Measurements from ENCODE around the gene RRAGD. TPM values are rescaled to one million over a fixed set of nuclear protein-coding genes. Genes with fewer than 3 reads are reported as not detected.
A peak's percentile ranks its signal among the peaks of the same experiment; 100 is the strongest.

RRAGD gene
- total and polyA plus RNA-seq, 11 donors, result 25.8 to 147 (median 96.7) TPM

DNA sequence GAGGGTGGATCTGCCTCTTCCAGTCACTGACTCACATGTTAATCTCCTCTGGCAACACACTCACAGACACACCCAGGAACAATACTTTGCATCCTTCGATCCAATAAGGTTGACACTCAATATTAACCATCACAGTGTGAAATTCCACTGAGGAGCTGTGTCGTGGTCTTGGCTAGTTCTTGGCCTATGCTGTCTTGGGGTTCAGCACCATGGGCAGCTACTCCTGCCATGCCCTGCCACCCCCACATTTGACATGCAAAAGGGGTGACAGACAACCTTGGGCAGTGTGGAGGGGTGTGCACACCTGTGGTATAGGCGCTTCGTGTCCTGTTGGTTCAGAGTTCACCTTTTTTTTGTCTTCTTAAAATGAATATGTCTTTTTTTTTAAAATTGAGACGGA is 46.6 kb upstream of the RRAGD start:
- H3K27me3 ChIP-seq, result no peaks in the 10 kb centered on the region
- ATAC-seq, result no peak
- WGBS, 4 donors, result 89 to 97% (median 92%) methylated on average over 5 of the region's 5 CpGs
- TF ChIP-seq POLR2A (IDR thresholded peaks at IDR 0.05), result no peak
- TF ChIP-seq, protein P1, sequence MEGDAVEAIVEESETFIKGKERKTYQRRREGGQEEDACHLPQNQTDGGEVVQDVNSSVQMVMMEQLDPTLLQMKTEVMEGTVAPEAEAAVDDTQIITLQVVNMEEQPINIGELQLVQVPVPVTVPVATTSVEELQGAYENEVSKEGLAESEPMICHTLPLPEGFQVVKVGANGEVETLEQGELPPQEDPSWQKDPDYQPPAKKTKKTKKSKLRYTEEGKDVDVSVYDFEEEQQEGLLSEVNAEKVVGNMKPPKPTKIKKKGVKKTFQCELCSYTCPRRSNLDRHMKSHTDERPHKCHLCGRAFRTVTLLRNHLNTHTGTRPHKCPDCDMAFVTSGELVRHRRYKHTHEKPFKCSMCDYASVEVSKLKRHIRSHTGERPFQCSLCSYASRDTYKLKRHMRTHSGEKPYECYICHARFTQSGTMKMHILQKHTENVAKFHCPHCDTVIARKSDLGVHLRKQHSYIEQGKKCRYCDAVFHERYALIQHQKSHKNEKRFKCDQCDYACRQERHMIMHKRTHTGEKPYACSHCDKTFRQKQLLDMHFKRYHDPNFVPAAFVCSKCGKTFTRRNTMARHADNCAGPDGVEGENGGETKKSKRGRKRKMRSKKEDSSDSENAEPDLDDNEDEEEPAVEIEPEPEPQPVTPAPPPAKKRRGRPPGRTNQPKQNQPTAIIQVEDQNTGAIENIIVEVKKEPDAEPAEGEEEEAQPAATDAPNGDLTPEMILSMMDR (IDR thresholded peaks at IDR 0.05), result no peak
- DNase-seq, result no peak
- H3K27ac ChIP-seq, result no peak overlapping the region
- H3K9me3 ChIP-seq, result no peaks in the 10 kb centered on the region
- H3K4me1 ChIP-seq, result peaks cover 0 to 3% (median 0%) of the 10 kb centered on the region in 12 donors
- H3K36me3 ChIP-seq, result no peaks in the 10 kb centered on the region
- intact Hi-C loops (cut with DNase I), result loop anchor here in 1 of 10 donors (10.0 kb wide), 1 partner anchor 136 kb away; no protein-coding TSS in a partner anchor
- H3K4me3 ChIP-seq, result no peak overlapping the region

DNA sequence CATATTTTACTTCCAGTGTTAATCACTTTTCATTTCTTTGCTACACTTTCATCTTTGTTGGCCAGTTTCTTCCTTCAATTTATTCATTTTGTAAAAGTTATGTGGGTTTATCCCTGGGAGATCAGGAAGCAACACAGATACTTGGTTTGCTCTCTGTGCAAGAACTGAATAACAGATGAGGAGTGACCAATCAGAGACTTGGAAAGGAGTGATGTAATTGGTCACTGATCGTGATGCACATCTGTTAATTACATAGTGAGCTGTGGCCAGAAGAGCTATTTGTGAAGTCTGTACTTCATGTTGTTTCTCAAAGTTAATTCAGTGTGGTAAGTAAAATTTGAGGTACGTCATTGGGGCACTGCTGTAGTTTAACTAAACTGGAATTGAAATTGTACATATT is 42.2 kb upstream of the RRAGD start:
- WGBS, 4 donors, result 46 to 62% (median 57%) methylated on average over 2 of the region's 2 CpGs
- Histone ChIP-seq H3K27ac (no peak overlapping the region), H3K36me3 (no peaks in the 10 kb centered on the region), H3K4me3 (no peak overlapping the region), H3K4me1 (peaks cover 0 to 3% (median 0%) of the 10 kb centered on the region in 12 donors), H3K9me3 (no peaks in the 10 kb centered on the region), H3K27me3 (no peaks in the 10 kb centered on the region)
- intact Hi-C loops (cut with DNase I), result loop anchor here in 1 of 10 donors (10.0 kb wide), 1 partner anchor 141 kb away; no protein-coding TSS in a partner anchor
- TF ChIP-seq, protein P1 (IDR thresholded peaks at IDR 0.05), result no peak
- TF ChIP-seq POLR2A (IDR thresholded peaks at IDR 0.05), result no peak
- peak in 1 of 4 donors; percentile 60 for ATAC-seq
- DNase-seq, result no peak

DNA sequence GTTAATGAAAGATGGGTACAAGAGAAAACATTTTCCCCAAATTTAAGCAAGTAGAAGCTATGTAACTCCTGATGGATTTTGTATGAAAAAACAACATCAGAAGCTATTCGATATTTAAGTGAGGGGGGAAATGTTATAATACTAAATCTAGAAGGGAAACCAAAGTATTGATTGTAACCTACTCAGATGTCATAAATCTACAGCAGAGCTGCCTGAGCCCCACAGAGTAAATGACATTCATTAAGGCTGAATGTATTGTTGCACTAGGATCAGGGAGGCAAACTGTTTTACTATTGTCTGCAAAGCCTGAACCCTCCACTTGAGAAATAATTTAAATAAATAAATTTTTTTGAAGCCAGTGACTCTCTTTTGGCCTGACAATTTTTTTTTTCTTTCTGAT is 40.2 kb upstream of the RRAGD start:
- H3K36me3 ChIP-seq, result no peaks in the 10 kb centered on the region
- H3K4me1 ChIP-seq, result peaks cover 0 to 3% (median 0%) of the 10 kb centered on the region in 12 donors
- no peak for TF ChIP-seq POLR2A (IDR thresholded peaks at IDR 0.05)
- TF ChIP-seq, protein P1 (IDR thresholded peaks at IDR 0.05), result no peak
- no peak for ATAC-seq
- no peak overlapping the region for H3K27ac ChIP-seq
- H3K27me3 ChIP-seq, result no peaks in the 10 kb centered on the region
- no peak for DNase-seq
- H3K4me3 ChIP-seq, result no peak overlapping the region
- intact Hi-C loops (cut with DNase I), result loop anchor here in 1 of 10 donors (10.0 kb wide), 1 partner anchor 143 kb away; no protein-coding TSS in a partner anchor
- WGBS, 4 donors, result 84 to 100% (median 90%) methylated on average over 1 of the region's 1 CpG
- no peaks in the 10 kb centered on the region for H3K9me3 ChIP-seq

DNA sequence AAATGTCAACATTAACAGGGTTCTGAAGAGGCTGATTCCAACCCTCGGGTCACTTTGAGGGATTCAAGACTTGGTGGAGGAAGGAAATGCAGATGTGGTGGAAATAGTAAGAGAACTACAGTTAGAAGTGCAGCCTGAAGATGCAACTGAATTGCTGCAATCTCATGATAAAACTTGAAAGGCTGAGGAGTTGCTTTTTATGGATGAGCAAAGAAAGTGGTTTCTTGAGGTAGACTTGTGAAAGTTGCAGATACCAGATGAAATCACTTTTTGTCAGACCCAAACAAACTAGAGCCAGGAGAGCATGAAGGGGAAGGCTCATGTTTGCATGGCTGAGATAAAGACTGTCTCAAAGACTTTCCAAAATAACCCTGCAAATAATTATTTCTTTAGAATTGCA is 37.1 kb upstream of the RRAGD start:
- no peak overlapping the region for H3K27ac ChIP-seq
- no peaks in the 10 kb centered on the region for H3K9me3 ChIP-seq
- no peak for TF ChIP-seq POLR2A (IDR thresholded peaks at IDR 0.05)
- TF ChIP-seq, protein P1 (IDR thresholded peaks at IDR 0.05), result no peak
- ATAC-seq (no peak), DNase-seq (no peak)
- intact Hi-C loops (cut with DNase I), result no loop called here
- H3K36me3 ChIP-seq, result no peaks in the 10 kb centered on the region
- no peaks in the 10 kb centered on the region for H3K4me1 ChIP-seq
- H3K27me3 ChIP-seq, result no peaks in the 10 kb centered on the region
- no peak overlapping the region for H3K4me3 ChIP-seq
- whole genome bisulfite sequencing, 4 donors, result 48 to 52% (median 50%) methylated on average over 1 of the region's 1 CpG

All from heart left ventricle (tissue), 16 donors.